Activated CD8-positive, alpha-beta T cell treated with anti-CD3 and anti-CD28 coated beads for 36 hours (primary cell): ENCODE measurements around the gene TEKT3. TPM values are rescaled to one million over a fixed set of nuclear protein-coding genes. Genes with fewer than 3 reads are reported as not detected.

ENCODE experiments used
- ATAC-seq: fragments of 200-7000 bp; cut with Tn5 transposase; one replicate; pipeline ENCODE4 v1.10.0; 2021; ENCODE audit warnings: mild to moderate bottlenecking, moderate library complexity
- CTCF ChIA-PET: fragments of 350-600 bp; sonication (Branson Sonifier 250); formaldehyde crosslinking; loops from one replicate; lab custom pipeline; 2021; ENCODE audit warnings: antibody characterized with exemption; lab: Charles Lee
- POLR2A ChIA-PET: fragments of 350-600 bp; sonication (Branson Sonifier 250); formaldehyde crosslinking; loops from one replicate; lab custom pipeline; 2021; ENCODE audit warnings: antibody characterized with exemption; lab: Charles Lee
- DNase-seq: peaks from one replicate; pipeline ENCODE4 v3.0.0-alpha.2; 2020
- H3K27ac Mint-ChIP-seq: one replicate; pipeline ENCODE4 v1.8.0; 2021; ENCODE audit warnings: mild to moderate bottlenecking, mixed read lengths
- H3K27me3 Mint-ChIP-seq: one replicate; pipeline ENCODE4 v1.8.0; 2021; ENCODE audit warnings: mixed read lengths
- H3K36me3 Mint-ChIP-seq: one replicate; pipeline ENCODE4 v1.8.0; 2021; ENCODE audit warnings: low read depth, mixed read lengths
- H3K4me1 Mint-ChIP-seq: one replicate; pipeline ENCODE4 v1.8.0; 2021; ENCODE audit warnings: low read depth, mixed read lengths
- H3K4me3 Mint-ChIP-seq: one replicate; pipeline ENCODE4 v1.8.0; 2021; ENCODE audit warnings: mild to moderate bottlenecking, moderate library complexity, mixed read lengths
- H3K9me3 Mint-ChIP-seq: one replicate; pipeline ENCODE4 v1.8.0; 2021; ENCODE audit warnings: mixed read lengths
- intact Hi-C: fragments of 100-400 bp; cut with micrococcal nuclease; formaldehyde crosslinking; loops from one replicate; pipeline ENCODE4 v1.10.0; 2022
- total RNA-seq, 2 experiments: library from RNA; stranded (reverse); gene quantifications; one replicate each; pipeline ENCODE4 v1.2.3, GENCODE V29; 2021
- TF ChIP-seq, protein P1 (sequence below): fragments of 200-600 bp; IDR thresholded peaks from one replicate; pipeline ENCODE4 v1.8.0; 2022; ENCODE audit warnings: antibody characterized with exemption, mild to moderate bottlenecking

Gene TEKT3
- total RNA-seq, 2 experiments from 2014 or later: not detected

DNA sequence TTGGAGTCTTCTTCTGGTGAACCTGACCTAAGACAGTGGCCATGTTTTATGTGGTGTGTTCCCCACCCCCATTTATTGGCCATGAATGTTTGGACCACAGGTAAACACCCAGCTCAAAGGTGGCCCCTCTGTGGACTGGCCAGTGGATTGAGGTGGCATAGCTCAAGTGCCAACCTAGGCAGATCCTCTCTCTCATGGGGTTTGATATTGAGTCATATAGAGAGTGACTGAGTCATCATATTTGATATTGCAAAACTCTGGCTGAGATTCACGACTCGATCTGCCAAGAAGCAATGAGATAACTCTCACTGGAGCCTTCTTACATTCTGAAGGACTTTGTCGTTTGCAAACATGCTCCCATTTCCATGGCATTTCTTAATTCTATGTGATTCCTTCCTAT is 10.5 kb upstream of the TEKT3 start:
- no peaks in the 10 kb centered on the region for H3K4me1 Mint-ChIP-seq
- no peak for ATAC-seq
- H3K36me3 Mint-ChIP-seq: no peaks in the 10 kb centered on the region
- H3K27ac Mint-ChIP-seq: no peak overlapping the region
- POLR2A ChIA-PET: no interaction called here
- H3K27me3 Mint-ChIP-seq: peaks cover 28% of the 10 kb centered on the region
- DNase-seq: no peak
- intact Hi-C loops: no loop called here
- CTCF ChIA-PET: no interaction called here
- H3K4me3 Mint-ChIP-seq: no peak overlapping the region
- TF ChIP-seq, protein P1, sequence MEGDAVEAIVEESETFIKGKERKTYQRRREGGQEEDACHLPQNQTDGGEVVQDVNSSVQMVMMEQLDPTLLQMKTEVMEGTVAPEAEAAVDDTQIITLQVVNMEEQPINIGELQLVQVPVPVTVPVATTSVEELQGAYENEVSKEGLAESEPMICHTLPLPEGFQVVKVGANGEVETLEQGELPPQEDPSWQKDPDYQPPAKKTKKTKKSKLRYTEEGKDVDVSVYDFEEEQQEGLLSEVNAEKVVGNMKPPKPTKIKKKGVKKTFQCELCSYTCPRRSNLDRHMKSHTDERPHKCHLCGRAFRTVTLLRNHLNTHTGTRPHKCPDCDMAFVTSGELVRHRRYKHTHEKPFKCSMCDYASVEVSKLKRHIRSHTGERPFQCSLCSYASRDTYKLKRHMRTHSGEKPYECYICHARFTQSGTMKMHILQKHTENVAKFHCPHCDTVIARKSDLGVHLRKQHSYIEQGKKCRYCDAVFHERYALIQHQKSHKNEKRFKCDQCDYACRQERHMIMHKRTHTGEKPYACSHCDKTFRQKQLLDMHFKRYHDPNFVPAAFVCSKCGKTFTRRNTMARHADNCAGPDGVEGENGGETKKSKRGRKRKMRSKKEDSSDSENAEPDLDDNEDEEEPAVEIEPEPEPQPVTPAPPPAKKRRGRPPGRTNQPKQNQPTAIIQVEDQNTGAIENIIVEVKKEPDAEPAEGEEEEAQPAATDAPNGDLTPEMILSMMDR: no peak
- H3K9me3 Mint-ChIP-seq: no peaks in the 10 kb centered on the region

DNA sequence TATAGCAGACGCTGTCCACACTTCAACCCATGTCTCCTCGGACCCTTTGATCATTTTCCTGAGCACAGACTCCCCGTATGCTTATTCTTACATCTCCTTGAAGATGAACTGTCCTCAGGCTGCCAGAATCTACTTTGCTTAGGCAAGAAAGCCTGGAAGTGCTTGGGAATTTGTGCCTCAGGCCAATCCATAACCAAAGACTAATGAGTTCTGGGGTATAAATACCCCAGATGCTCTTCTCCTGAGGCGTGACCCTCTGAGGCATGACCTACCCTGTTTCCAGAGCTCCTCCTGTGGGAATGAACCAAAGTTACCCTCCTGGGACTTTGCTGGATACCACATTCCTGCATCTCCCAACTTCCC is 10.1 kb upstream of the TEKT3 start:
- H3K9me3 Mint-ChIP-seq: no peaks in the 10 kb centered on the region
- intact Hi-C loops: no loop called here
- TF ChIP-seq, protein P1: no peak

DNA sequence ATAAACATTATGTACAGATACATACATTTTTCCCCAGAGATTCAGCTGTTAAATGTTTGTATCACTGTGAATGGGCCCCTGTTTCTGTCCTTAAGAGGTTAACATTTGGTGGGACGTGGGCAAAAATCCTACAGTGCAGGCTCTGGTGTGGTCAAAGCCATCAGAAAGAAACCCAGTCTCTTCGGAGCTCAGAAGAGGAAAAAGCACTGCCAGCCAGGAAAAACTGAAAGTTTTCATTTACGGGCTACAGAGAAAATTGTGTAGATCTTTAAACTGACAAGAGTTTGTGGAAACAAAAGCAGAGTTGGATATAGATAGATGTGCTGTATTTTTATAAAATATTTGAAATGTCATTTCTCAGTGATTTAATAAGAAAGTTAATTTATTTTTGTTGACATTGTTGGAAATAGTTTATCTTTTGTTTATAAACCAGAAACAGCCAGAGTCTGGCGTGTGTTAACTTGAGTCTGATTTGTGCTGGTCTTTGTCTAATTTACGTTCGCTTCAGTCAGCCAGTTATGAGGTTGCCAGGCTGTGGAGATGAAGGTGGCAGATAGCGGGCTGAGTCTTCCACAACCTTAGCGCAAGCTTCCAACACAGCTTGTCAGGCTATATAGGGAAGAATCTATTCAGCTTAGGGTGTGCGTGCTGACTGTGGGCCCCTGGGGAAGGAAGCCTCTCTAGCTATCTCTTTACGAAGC is 9.5 kb upstream of the TEKT3 start:
- CTCF ChIA-PET: no interaction called here
- POLR2A ChIA-PET: no interaction called here
- no peaks in the 10 kb centered on the region for H3K4me1 Mint-ChIP-seq
- TF ChIP-seq, protein P1: no peak
- ATAC-seq: no peak
- no peak overlapping the region for H3K4me3 Mint-ChIP-seq
- peaks cover 34% of the 10 kb centered on the region for H3K27me3 Mint-ChIP-seq
- DNase-seq: no peak
- intact Hi-C loops: no loop called here
- no peaks in the 10 kb centered on the region for H3K36me3 Mint-ChIP-seq
- no peak overlapping the region for H3K27ac Mint-ChIP-seq
- H3K9me3 Mint-ChIP-seq: no peaks in the 10 kb centered on the region

More for the DNA sequence above, 10.1 kb upstream of the TEKT3 start:
- ChIA-PET POLR2A (no interaction called here), CTCF (no interaction called here)
- H3K27ac Mint-ChIP-seq: no peak overlapping the region
- no peak overlapping the region for H3K4me3 Mint-ChIP-seq
- H3K36me3 Mint-ChIP-seq: no peaks in the 10 kb centered on the region
- peaks cover 32% of the 10 kb centered on the region for H3K27me3 Mint-ChIP-seq
- ATAC-seq (no peak), DNase-seq (no peak)
- no peaks in the 10 kb centered on the region for H3K4me1 Mint-ChIP-seq

DNA sequence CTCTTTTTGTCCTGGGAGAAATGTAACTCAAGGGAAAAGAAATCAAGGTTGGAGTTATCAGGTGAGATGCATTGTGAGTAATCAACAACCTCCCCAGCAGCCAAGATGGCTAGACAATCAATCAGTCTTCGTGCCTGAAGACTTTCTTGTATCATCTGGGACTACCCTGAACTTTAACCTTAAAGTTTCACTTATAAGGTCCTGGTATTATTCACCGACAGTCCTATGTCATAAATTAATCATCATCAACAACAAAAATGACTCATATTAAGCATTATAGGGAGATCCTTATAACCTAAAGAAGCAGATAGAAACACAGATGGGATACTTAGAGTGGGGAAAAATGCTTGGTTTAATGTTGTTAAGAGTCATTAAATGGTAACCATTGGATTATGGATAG is 7.7 kb upstream of the TEKT3 start:
- intact Hi-C loops: no loop called here
- H3K9me3 Mint-ChIP-seq: no peaks in the 10 kb centered on the region
- DNase-seq (no peak), ATAC-seq (no peak)
- ChIA-PET POLR2A (no interaction called here), CTCF (no interaction called here)
- TF ChIP-seq, protein P1: no peak
- H3K36me3 Mint-ChIP-seq: no peaks in the 10 kb centered on the region
- H3K27ac Mint-ChIP-seq: no peak overlapping the region
- no peak overlapping the region for H3K4me3 Mint-ChIP-seq
- H3K4me1 Mint-ChIP-seq: no peaks in the 10 kb centered on the region
- peaks cover 47% of the 10 kb centered on the region for H3K27me3 Mint-ChIP-seq

DNA sequence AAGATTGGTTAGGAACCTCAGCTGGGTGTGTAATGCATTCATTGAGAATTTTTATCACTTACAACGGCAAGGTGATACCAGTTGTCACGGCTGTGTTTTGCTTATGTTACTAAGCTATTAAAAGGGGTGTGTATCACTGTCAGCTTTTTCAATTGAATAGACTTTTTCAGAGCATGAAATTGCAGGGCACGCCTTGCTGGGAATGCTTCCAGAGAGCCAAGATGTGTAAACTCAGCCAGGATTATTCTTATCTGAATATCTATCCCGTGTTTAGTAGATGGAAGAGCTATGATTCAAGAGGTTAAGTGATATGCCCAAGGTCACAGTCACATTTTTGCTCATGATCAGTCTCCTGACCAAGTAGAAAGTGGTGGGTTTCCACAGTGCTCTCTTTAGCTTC is 6.6 kb upstream of the TEKT3 start:
- H3K36me3 Mint-ChIP-seq: no peaks in the 10 kb centered on the region

More for the DNA sequence above, 6.6 kb upstream of the TEKT3 start:
- DNase-seq: no peak
- no peaks in the 10 kb centered on the region for H3K4me1 Mint-ChIP-seq
- ATAC-seq: no peak
- CTCF ChIA-PET: interaction anchor here (1.2 kb wide), 1 partner anchor 22 kb away, joined by 3 read pairs; no protein-coding TSS in a partner anchor
- no peak overlapping the region for H3K4me3 Mint-ChIP-seq
- intact Hi-C loops: no loop called here
- H3K9me3 Mint-ChIP-seq: no peaks in the 10 kb centered on the region
- TF ChIP-seq, protein P1: no peak
- POLR2A ChIA-PET: no interaction called here
- peaks cover 54% of the 10 kb centered on the region for H3K27me3 Mint-ChIP-seq
- H3K27ac Mint-ChIP-seq: no peak overlapping the region
